ENCODE measurements around the gene EIF4E3.
A peak's percentile ranks its signal among the peaks of the same experiment; 100 is the strongest.

The EIF4E3 gene

DNA sequence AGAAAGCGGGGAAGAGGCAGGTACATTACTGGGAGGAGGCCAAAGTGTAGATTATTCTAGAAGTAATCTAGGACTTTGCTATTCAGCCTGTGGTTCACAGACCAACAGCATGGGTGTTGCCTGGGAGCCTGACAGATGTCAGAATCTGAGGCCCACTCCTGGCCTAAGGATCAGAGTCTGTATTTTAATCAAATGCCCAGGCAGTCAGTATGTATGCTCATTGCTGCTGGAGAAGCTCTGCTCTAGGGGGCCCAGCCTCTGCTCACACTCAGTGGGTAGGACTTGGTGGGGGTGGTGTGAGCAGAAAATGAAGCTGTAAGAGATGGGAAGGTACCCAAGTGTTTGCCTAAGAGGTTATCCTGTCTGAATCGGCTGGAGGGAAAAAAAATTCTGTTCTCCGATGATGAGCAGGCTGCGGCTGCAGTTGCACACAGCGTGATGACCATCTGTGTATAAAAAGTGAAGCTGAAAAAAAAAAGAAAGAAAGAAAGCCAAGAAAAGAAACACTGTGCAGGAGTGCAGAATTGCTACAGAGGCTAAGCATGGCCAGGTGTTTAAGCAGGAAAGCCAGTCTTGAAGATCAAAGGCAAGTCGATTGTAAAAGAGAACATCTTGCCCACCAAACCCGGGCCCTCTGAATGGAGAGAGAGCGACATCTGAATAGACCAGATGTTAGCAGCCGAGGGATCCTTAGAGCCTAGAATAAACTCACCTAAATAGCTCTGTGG lies 65.2 kb downstream of the EIF4E3 start:
- TF ChIP-seq, protein P1, sequence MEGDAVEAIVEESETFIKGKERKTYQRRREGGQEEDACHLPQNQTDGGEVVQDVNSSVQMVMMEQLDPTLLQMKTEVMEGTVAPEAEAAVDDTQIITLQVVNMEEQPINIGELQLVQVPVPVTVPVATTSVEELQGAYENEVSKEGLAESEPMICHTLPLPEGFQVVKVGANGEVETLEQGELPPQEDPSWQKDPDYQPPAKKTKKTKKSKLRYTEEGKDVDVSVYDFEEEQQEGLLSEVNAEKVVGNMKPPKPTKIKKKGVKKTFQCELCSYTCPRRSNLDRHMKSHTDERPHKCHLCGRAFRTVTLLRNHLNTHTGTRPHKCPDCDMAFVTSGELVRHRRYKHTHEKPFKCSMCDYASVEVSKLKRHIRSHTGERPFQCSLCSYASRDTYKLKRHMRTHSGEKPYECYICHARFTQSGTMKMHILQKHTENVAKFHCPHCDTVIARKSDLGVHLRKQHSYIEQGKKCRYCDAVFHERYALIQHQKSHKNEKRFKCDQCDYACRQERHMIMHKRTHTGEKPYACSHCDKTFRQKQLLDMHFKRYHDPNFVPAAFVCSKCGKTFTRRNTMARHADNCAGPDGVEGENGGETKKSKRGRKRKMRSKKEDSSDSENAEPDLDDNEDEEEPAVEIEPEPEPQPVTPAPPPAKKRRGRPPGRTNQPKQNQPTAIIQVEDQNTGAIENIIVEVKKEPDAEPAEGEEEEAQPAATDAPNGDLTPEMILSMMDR (conservative IDR thresholded peaks at IDR 0.05) = no peak
- peak overlapping the region; percentile 93; the same call in 1 of the 2 replicates for H3K27ac ChIP-seq

- TF ChIP-seq, protein P1 (conservative IDR thresholded peaks at IDR 0.05) = no peak
- peak overlapping the region; percentile 93 for H3K27ac ChIP-seq
Observed at GRCh38 chr3:71657831-71658530, 67.2 kb downstream of the EIF4E3 start.

GRCh38 chr3:71655061-71655460 lies 70.1 kb downstream of the EIF4E3 start:
- H3K27ac ChIP-seq = no peak overlapping the region
- TF ChIP-seq, protein P1 (conservative IDR thresholded peaks at IDR 0.05) = no peak

- no peak overlapping the region; the same call in 1 of the 2 replicates for H3K27ac ChIP-seq
- TF ChIP-seq, protein P1 (conservative IDR thresholded peaks at IDR 0.05) = no peak
Observed at GRCh38 chr3:71653414-71653807, 71.8 kb downstream of the EIF4E3 start.

- TF ChIP-seq, protein P1 (conservative IDR thresholded peaks at IDR 0.05) = peak; percentile 74
- H3K27ac ChIP-seq = peak overlapping the region; percentile 56
Observed at GRCh38 chr3:71652781-71653413, 72.3 kb downstream of the EIF4E3 start.

- TF ChIP-seq, protein P1 (conservative IDR thresholded peaks at IDR 0.05) = no peak
- 0 out of 2 replicates have a peak overlapping the region, but pooled peaks have one; percentile 56 for H3K27ac ChIP-seq
Observed at GRCh38 chr3:71651625-71652024, 73.6 kb downstream of the EIF4E3 start.

DNA sequence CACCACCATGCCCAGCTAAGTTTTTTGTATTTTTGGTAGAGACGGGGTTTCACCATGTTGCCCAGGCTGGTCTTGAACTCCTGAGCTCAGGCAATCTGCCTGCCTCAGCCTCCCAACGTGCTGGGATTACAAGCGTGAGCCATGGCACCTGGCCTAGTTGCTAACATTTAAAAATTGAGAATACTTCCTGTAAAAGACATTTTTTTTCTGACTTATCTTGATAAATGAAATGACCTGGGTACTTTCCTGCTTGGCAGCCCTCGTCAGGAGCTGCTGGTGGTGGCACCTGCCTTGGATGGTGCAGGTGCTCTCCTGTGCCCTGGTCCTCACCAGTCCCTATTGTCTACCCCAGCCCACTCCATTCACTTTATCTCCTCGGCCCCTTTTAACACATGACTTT lies 74.8 kb downstream of the EIF4E3 start:
- H3K27ac ChIP-seq = no peak overlapping the region
- TF ChIP-seq, protein P1 (conservative IDR thresholded peaks at IDR 0.05) = no peak
